Right cardiac atrium (tissue), 5 donors: ENCODE results near the gene HSD3B7. TPM values are rescaled to one million over a fixed set of nuclear protein-coding genes. Genes with fewer than 3 reads are reported as not detected.

Source experiments
- ATAC-seq, 2 donors: fragments of 200-7000 bp; cut with Tn5 transposase; one replicate each; pipeline versions ENCODE4 v1.8.0 to v1.9.1; 2020; ENCODE audit warnings: moderate library complexity in 2 of 2, mild to moderate bottlenecking in 1 of 2
- DNase-seq, 3 donors: peaks; one replicate each; pipeline ENCODE4 v3.0.0-alpha.2; 2020
- H3K27ac ChIP-seq: one replicate; pipeline ENCODE4 v1.5.1; 2013; ENCODE audit warnings: mild to moderate bottlenecking, low read length, control low read depth, moderate library complexity
- H3K27me3 ChIP-seq: one replicate; pipeline ENCODE4 v1.6.1; 2013; ENCODE audit not compliant: control insufficient read depth, insufficient read depth
- H3K4me1 ChIP-seq: one replicate; pipeline ENCODE4 v1.6.1; 2013; ENCODE audit warnings: low read length; ENCODE audit not compliant: control insufficient read depth, insufficient read depth
- H3K4me3 ChIP-seq: one replicate; pipeline ENCODE4 v1.5.1; 2013; ENCODE audit warnings: low read length, control low read depth
- H3K9me3 ChIP-seq: one replicate; pipeline ENCODE4 v1.6.1; 2013; ENCODE audit warnings: low read length; ENCODE audit not compliant: control insufficient read depth
- WGBS: extraction: QIAGEN DNeasy Blood & Tissue Kit; methylation state at CpG from one replicate; pipeline ENCODE4 v1.1.7; 2013; 5-methylcytosine and 5-hydroxymethylcytosine counted together
- intact Hi-C, 4 donors: fragments of 100-400 bp; cut with DNase I; formaldehyde crosslinking; loops; one replicate each; pipeline versions ENCODE4 v1.11.0 to v1.14.0; 2022 to 2023
- polyA plus RNA-seq: library from polyadenylated mRNA; stranded (reverse); fragments of 200-250 nt; gene quantifications from one replicate; pipeline ENCODE4 v1.2.3, GENCODE V29; 2013
- total RNA-seq, 4 donors: library from RNA; stranded (reverse); fragmentation: NEBNext Ultra II Directional; extraction: Animal tissue kit (Norgen Biotek cat#: 25700); gene quantifications; one replicate each; pipeline ENCODE4 v1.2.1, GENCODE V29; 2021
- donor health status: healthy with polysubstance abuse.
- donor health status: DM: no; HTN: yes; CAD: no.
- donor health status: DM: no; HTN: no; CAD: no.
- donor health status: DM: no; HTN: yes; CAD: no; lungs with severe emphysema.
- donor health status: DM: yes; HTN: yes; CAD: no.

HSD3B7 gene
- total and polyA plus RNA-seq, 5 donors, result 4.1 to 7.4 (median 6.4) TPM

GRCh38 chr16:30983898-30984610 lies 953 bp upstream of the HSD3B7 start:
- no peaks in the 10 kb centered on the region for H3K27me3 ChIP-seq
- no peak overlapping the region for H3K4me3 ChIP-seq
- no peaks in the 10 kb centered on the region for H3K9me3 ChIP-seq
- H3K27ac ChIP-seq, result no peak overlapping the region
- 82% methylated on average over 14 of the region's 14 CpGs for WGBS
- DNase-seq (no peak), ATAC-seq (peak in 1 of 2 donors; percentile 4)
- peaks cover 2% of the 10 kb centered on the region for H3K4me1 ChIP-seq
- intact Hi-C loops, result loop anchor here in 3 of 4 donors (5.0 to 10.0 kb wide), 6 partner anchors 91 to 881 kb away; partner anchors contain the start of genes ARMC5 (in 1 of the 3), ZNF646 (in 1 of the 3), ZNF668 (in 1 of the 3) and ZNF843 (in 1 of the 3)

- DNase-seq (peak in 2 of 3 donors; percentile 70 to 72), ATAC-seq (peak; percentile 23 to 32)
- H3K4me3 ChIP-seq, result peak overlapping the region; percentile 26
- intact Hi-C loops, result loop anchor here in 3 of 4 donors (5.0 to 10.0 kb wide), 7 partner anchors 89 to 882 kb away; partner anchors contain the start of genes ARMC5 (in 1 of the 3), ZNF646 (in 1 of the 3), ZNF668 (in 1 of the 3) and ZNF843 (in 1 of the 3)
- H3K27me3 ChIP-seq, result no peaks in the 10 kb centered on the region
- no peak overlapping the region for H3K27ac ChIP-seq
- 63% methylated on average over 20 of the region's 20 CpGs for WGBS
- H3K9me3 ChIP-seq, result no peaks in the 10 kb centered on the region
- peaks cover 2% of the 10 kb centered on the region for H3K4me1 ChIP-seq
Observed at GRCh38 chr16:30985401-30986128, 558 bp downstream of the HSD3B7 start.

GRCh38 chr16:30986129-30986991 lies 1.4 kb downstream of the HSD3B7 start:
- no peaks in the 10 kb centered on the region for H3K27me3 ChIP-seq
- intact Hi-C loops, result loop anchor here in 3 of 4 donors (5.0 to 10.0 kb wide), 7 partner anchors 88 to 881 kb away; partner anchors contain the start of genes ARMC5 (in 1 of the 3), ZNF646 (in 1 of the 3), ZNF668 (in 1 of the 3) and ZNF843 (in 1 of the 3)
- 92% methylated on average over 29 of the region's 29 CpGs for WGBS
- no peak overlapping the region for H3K27ac ChIP-seq
- peaks cover 2% of the 10 kb centered on the region for H3K4me1 ChIP-seq
- no peaks in the 10 kb centered on the region for H3K9me3 ChIP-seq
- no peak overlapping the region for H3K4me3 ChIP-seq
- DNase-seq (no peak), ATAC-seq (no peak)

- intact Hi-C loops, result loop anchor here in 3 of 4 donors (5.0 to 10.0 kb wide), 7 partner anchors 87 to 880 kb away; partner anchors contain the start of genes ARMC5 (in 1 of the 3), ZNF646 (in 1 of the 3), ZNF668 (in 1 of the 3) and ZNF843 (in 1 of the 3)
- ATAC-seq, result no peak
- Histone ChIP-seq H3K27ac (no peak overlapping the region), H3K9me3 (no peaks in the 10 kb centered on the region), H3K27me3 (no peaks in the 10 kb centered on the region), H3K4me3 (no peak overlapping the region), H3K4me1 (peaks cover 2% of the 10 kb centered on the region)
- 95% methylated on average over 30 of the region's 30 CpGs for WGBS
- no peak for DNase-seq
Observed at GRCh38 chr16:30987581-30988190, 2.7 kb downstream of the HSD3B7 start.

- ATAC-seq, result no peak
- WGBS, result 89% methylated on average over 23 of the region's 23 CpGs
- intact Hi-C loops, result loop anchor here in 3 of 4 donors (5.0 to 10.0 kb wide), 7 partner anchors 85 to 878 kb away; partner anchors contain the start of genes ARMC5 (in 1 of the 3), ZNF646 (in 1 of the 3), ZNF668 (in 1 of the 3) and ZNF843 (in 1 of the 3)
Observed at GRCh38 chr16:30989469-30990047, 4.6 kb downstream of the HSD3B7 start.

GRCh38 chr16:30990105-30990504 lies 5.1 kb downstream of the HSD3B7 start:
- Histone ChIP-seq H3K4me1 (peaks cover 2% of the 10 kb centered on the region), H3K27me3 (no peaks in the 10 kb centered on the region), H3K4me3 (no peak overlapping the region), H3K27ac (no peak overlapping the region), H3K9me3 (no peaks in the 10 kb centered on the region)
- no peak for DNase-seq
- no peak for ATAC-seq
- 77% methylated on average over 12 of the region's 12 CpGs for WGBS
- intact Hi-C loops, result no loop called here

More at GRCh38 chr16:30989469-30990047, 4.6 kb downstream of the HSD3B7 start:
- Histone ChIP-seq H3K4me3 (no peak overlapping the region), H3K27ac (no peak overlapping the region), H3K9me3 (no peaks in the 10 kb centered on the region), H3K4me1 (peaks cover 2% of the 10 kb centered on the region), H3K27me3 (no peaks in the 10 kb centered on the region)
- no peak for DNase-seq

GRCh38 chr16:30991052-30991451 lies 6.0 kb downstream of the HSD3B7 start:
- H3K4me3 ChIP-seq, result no peak overlapping the region
- peak in 1 of 3 donors; percentile 22 for DNase-seq
- WGBS, result 80% methylated on average over 8 of the region's 8 CpGs
- H3K9me3 ChIP-seq, result no peaks in the 10 kb centered on the region
- H3K4me1 ChIP-seq, result no peaks in the 10 kb centered on the region
- intact Hi-C loops, result no loop called here
- no peak overlapping the region for H3K27ac ChIP-seq
- no peak for ATAC-seq
- no peaks in the 10 kb centered on the region for H3K27me3 ChIP-seq

GRCh38 chr16:30992276-30992780 lies 7.3 kb downstream of the HSD3B7 start:
- WGBS, result 79% methylated on average over 21 of the region's 21 CpGs
- H3K4me3 ChIP-seq, result no peak overlapping the region
- H3K27ac ChIP-seq, result no peak overlapping the region
- no peaks in the 10 kb centered on the region for H3K4me1 ChIP-seq
- H3K9me3 ChIP-seq, result no peaks in the 10 kb centered on the region
- DNase-seq (peak in 1 of 3 donors; percentile 20), ATAC-seq (no peak)
- intact Hi-C loops, result no loop called here
- no peaks in the 10 kb centered on the region for H3K27me3 ChIP-seq

GRCh38 chr16:30992931-30993816 lies 8.2 kb downstream of the HSD3B7 start:
- H3K27me3 ChIP-seq, result no peaks in the 10 kb centered on the region
- no peaks in the 10 kb centered on the region for H3K4me1 ChIP-seq
- intact Hi-C loops, result no loop called here
- H3K4me3 ChIP-seq, result no peak overlapping the region
- no peak overlapping the region for H3K27ac ChIP-seq
- DNase-seq, result peak in 1 of 3 donors; percentile 33
- H3K9me3 ChIP-seq, result no peaks in the 10 kb centered on the region
- WGBS, result 67% methylated on average over 29 of the region's 29 CpGs
- ATAC-seq, result no peak
